Mucosa of stomach (tissue), 1 donor: Measurements from ENCODE around the gene RAB41.
"Not testable (repeated sequence)": the region's sequence is repeated elsewhere in the genome, so short reads cannot be mapped to it uniquely, and the experiment has no call there.

Source experiments
- H3K27me3 ChIP-seq: one replicate; pipeline ENCODE4 v1.7.0; 2013; ENCODE audit warnings: mild to moderate bottlenecking, low read length; ENCODE audit not compliant: control insufficient read depth, insufficient read depth
- H3K36me3 ChIP-seq: one replicate; pipeline ENCODE4 v1.7.0; 2013; ENCODE audit warnings: low read length; ENCODE audit not compliant: control insufficient read depth, insufficient read depth
- H3K4me1 ChIP-seq: one replicate; pipeline ENCODE4 v1.7.0; 2013; ENCODE audit warnings: mild to moderate bottlenecking, low read length; ENCODE audit not compliant: control insufficient read depth, insufficient read depth
- H3K4me3 ChIP-seq: one replicate; pipeline ENCODE4 v1.7.0; 2013; ENCODE audit warnings: low read length
- H3K9ac ChIP-seq: one replicate; pipeline ENCODE4 v1.7.0; 2013; ENCODE audit warnings: mild to moderate bottlenecking, low read length, moderate library complexity
- H3K9me3 ChIP-seq: one replicate; pipeline ENCODE4 v1.7.0; 2013; ENCODE audit warnings: mild to moderate bottlenecking, low read length, moderate library complexity; ENCODE audit not compliant: control insufficient read depth
- donor health status: Pancreatic carcinoma.

The RAB41 gene

GRCh38 chrX:70257423-70258288, 24.3 kb upstream of the RAB41 start:
- Histone ChIP-seq H3K4me3 (no peak overlapping the region), H3K27me3 (no peaks in the 10 kb centered on the region), H3K36me3 (no peaks in the 10 kb centered on the region), H3K9ac (no peak overlapping the region), H3K4me1 (no peaks in the 10 kb centered on the region), H3K9me3 (no peaks in the 10 kb centered on the region)

- Histone ChIP-seq H3K9ac (no peak within 1 kb of the TSS), H3K36me3 (no peaks in the 10 kb centered on the region), H3K27me3 (no peaks in the 10 kb centered on the region), H3K9me3 (no peaks in the 10 kb centered on the region), H3K4me3 (no peak within 1 kb of the TSS), H3K4me1 (no peaks in the 10 kb centered on the region)
These were observed 21.9 kb upstream of the RAB41 start, which contains the start of gene P2RY4 for GRCh38 chrX:70260104-70260503. Gene P2RY4, minus strand, starts transcription at chrX:70260204. Its CDS starts 580 bp downstream, at chrX:70259624.

- Histone ChIP-seq H3K27me3 (no peaks in the 10 kb centered on the region), H3K4me3 (no peak overlapping the region)
These were observed 18.9 kb upstream of the RAB41 start for GRCh38 chrX:70262952-70263567.

GRCh38 chrX:70264784-70265183, 17.2 kb upstream of the RAB41 start:
- Histone ChIP-seq H3K4me1 (no peaks in the 10 kb centered on the region), H3K9ac (no peak overlapping the region), H3K27me3 (no peaks in the 10 kb centered on the region), H3K9me3 (no peaks in the 10 kb centered on the region), H3K36me3 (no peaks in the 10 kb centered on the region), H3K4me3 (no peak overlapping the region)

More at GRCh38 chrX:70262952-70263567, 18.9 kb upstream of the RAB41 start:
- Histone ChIP-seq H3K36me3 (no peaks in the 10 kb centered on the region), H3K9me3 (no peaks in the 10 kb centered on the region), H3K4me1 (no peaks in the 10 kb centered on the region), H3K9ac (no peak overlapping the region)

- Histone ChIP-seq H3K4me3 (no peak within 1 kb of the TSS), H3K36me3 (no peaks in the 10 kb centered on the region), H3K27me3 (no peaks in the 10 kb centered on the region), H3K9ac (no peak within 1 kb of the TSS), H3K9me3 (no peaks in the 10 kb centered on the region), H3K4me1 (no peaks in the 10 kb centered on the region)
These were observed 13.9 kb upstream of the RAB41 start, which contains the start of gene ARR3 for GRCh38 chrX:70268034-70268433. Gene ARR3, plus strand, starts transcription at chrX:70268334. Its CDS starts 1,052 bp downstream, at chrX:70269386.

- H3K4me3 ChIP-seq, H3K36me3 ChIP-seq, H3K9me3 ChIP-seq, H3K9ac ChIP-seq, H3K27me3 ChIP-seq, H3K4me1 ChIP-seq: not testable (repeated sequence)
These were observed 7.9 kb upstream of the RAB41 start for GRCh38 chrX:70274029-70274428.

GRCh38 chrX:70279081-70279480, 2.9 kb upstream of the RAB41 start:
- H3K36me3 ChIP-seq = no peaks in the 10 kb centered on the region
- H3K4me1 ChIP-seq = no peaks in the 10 kb centered on the region
- no peak overlapping the region for H3K4me3 ChIP-seq
- H3K9me3 ChIP-seq = no peaks in the 10 kb centered on the region
- H3K9ac ChIP-seq = no peak overlapping the region
- no peaks in the 10 kb centered on the region for H3K27me3 ChIP-seq

GRCh38 chrX:70280573-70280972, 1.4 kb upstream of the RAB41 start:
- H3K9ac ChIP-seq = no peak overlapping the region
- no peaks in the 10 kb centered on the region for H3K27me3 ChIP-seq
- H3K4me1 ChIP-seq = no peaks in the 10 kb centered on the region
- no peak overlapping the region for H3K4me3 ChIP-seq
- no peaks in the 10 kb centered on the region for H3K9me3 ChIP-seq
- no peaks in the 10 kb centered on the region for H3K36me3 ChIP-seq

- H3K9ac ChIP-seq = peak overlapping the region; percentile 73
- no peaks in the 10 kb centered on the region for H3K9me3 ChIP-seq
- H3K4me3 ChIP-seq = peak overlapping the region; percentile 86
- no peaks in the 10 kb centered on the region for H3K4me1 ChIP-seq
- no peaks in the 10 kb centered on the region for H3K27me3 ChIP-seq
- H3K36me3 ChIP-seq = no peaks in the 10 kb centered on the region
These were observed 7.3 kb downstream of the RAB41 start for GRCh38 chrX:70289168-70289792.

GRCh38 chrX:70289793-70290770, 8.1 kb downstream of the RAB41 start, which contains the start of the genes KIF4A and PDZD11:
Gene KIF4A, plus strand, starts transcription at chrX:70290104. Its CDS starts 355 bp downstream, at chrX:70290459.
Gene PDZD11, minus strand, starts transcription at chrX:70289927. Its CDS starts 586 bp downstream, at chrX:70289341.
- Histone ChIP-seq H3K4me1 (no peaks in the 10 kb centered on the region), H3K36me3 (no peaks in the 10 kb centered on the region), H3K9ac (peak within 1 kb of the TSS; percentile 73), H3K4me3 (peak within 1 kb of the TSS; percentile 86), H3K27me3 (no peaks in the 10 kb centered on the region), H3K9me3 (no peaks in the 10 kb centered on the region)

GRCh38 chrX:70292788-70293187, 10.8 kb downstream of the RAB41 start:
- no peak overlapping the region for H3K9ac ChIP-seq
- H3K27me3 ChIP-seq = no peaks in the 10 kb centered on the region
- no peaks in the 10 kb centered on the region for H3K4me1 ChIP-seq
- H3K4me3 ChIP-seq = no peak overlapping the region
- no peaks in the 10 kb centered on the region for H3K36me3 ChIP-seq
- H3K9me3 ChIP-seq = no peaks in the 10 kb centered on the region
